ENCODE results near the gene SUGP1. TPM values are rescaled to one million over a fixed set of nuclear protein-coding genes. Genes with fewer than 3 reads are reported as not detected.

The SUGP1 gene
- total RNA-seq, 1 donor from 2014 or later: 40.1 TPM

DNA sequence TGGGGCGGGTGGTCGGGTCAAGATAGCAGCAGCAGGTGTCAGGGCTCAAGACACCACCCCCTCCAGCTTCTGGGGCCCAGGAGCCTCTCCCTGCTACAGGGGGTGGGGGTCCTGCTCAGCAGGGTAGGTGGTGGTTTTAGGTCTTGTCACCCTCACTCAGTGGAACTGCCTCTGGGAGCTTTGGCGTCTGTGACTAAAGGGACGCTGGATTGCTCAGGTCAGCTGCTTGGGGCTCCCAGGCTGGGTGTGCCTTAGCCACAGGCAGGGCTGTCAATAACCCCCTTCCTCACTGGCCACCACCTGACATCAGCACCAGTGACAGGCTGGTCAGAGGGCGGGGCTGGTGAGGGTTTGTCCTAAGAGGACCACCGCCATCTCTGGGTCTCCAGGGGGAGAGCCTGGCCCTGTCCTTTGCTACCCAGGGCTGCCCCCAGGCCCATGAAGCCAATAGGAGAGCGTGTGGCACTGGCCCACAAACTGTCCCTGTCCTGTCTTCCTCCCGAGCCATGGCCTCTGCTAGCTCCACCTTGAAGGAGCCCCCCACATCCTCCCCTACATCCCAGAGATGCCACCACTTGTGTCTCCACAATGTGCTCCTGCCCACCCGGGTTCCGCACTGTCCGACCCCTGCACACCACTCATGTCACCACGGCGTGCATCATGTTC lies 36.7 kb upstream of the SUGP1 start:
- TF ChIP-seq, protein P1, sequence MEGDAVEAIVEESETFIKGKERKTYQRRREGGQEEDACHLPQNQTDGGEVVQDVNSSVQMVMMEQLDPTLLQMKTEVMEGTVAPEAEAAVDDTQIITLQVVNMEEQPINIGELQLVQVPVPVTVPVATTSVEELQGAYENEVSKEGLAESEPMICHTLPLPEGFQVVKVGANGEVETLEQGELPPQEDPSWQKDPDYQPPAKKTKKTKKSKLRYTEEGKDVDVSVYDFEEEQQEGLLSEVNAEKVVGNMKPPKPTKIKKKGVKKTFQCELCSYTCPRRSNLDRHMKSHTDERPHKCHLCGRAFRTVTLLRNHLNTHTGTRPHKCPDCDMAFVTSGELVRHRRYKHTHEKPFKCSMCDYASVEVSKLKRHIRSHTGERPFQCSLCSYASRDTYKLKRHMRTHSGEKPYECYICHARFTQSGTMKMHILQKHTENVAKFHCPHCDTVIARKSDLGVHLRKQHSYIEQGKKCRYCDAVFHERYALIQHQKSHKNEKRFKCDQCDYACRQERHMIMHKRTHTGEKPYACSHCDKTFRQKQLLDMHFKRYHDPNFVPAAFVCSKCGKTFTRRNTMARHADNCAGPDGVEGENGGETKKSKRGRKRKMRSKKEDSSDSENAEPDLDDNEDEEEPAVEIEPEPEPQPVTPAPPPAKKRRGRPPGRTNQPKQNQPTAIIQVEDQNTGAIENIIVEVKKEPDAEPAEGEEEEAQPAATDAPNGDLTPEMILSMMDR (IDR thresholded peaks at IDR 0.05): no peak
- ATAC-seq (no peak), DNase-seq (no peak)
- Histone ChIP-seq H3K4me3 (no peak overlapping the region), H3K36me3 (peaks cover 57% of the 10 kb centered on the region), H3K4me1 (peaks cover 6% of the 10 kb centered on the region), H3K27ac (no peak overlapping the region), H3K27me3 (no peaks in the 10 kb centered on the region), H3K9me3 (no peaks in the 10 kb centered on the region)
- intact Hi-C loops (cut with DNase I): no loop called here

DNA sequence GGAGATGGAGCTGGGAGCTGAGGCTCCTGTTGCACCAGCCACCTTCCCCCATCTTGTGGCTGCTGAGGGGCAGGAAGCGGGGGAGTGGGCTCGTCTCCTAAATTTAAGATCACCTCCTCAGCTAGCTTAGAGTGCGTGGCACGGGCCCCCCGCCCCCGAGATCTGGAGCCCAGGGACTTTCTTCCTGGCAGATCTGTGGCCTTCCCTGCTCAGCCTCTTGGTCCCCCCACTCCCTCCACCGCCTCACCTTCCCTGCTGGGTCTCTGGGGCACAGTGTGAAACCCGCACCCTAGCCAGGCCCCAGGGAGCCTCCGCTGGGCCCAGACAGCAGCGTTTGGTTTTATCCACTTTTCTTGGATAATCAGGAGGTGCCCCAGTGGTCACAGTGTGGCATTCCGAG lies 36.2 kb upstream of the SUGP1 start:
- no peak overlapping the region for H3K27ac ChIP-seq
- no peak overlapping the region for H3K4me3 ChIP-seq
- peaks cover 6% of the 10 kb centered on the region for H3K4me1 ChIP-seq
- ATAC-seq (no peak), DNase-seq (no peak)
- peaks cover 62% of the 10 kb centered on the region for H3K36me3 ChIP-seq
- intact Hi-C loops (cut with DNase I): no loop called here
- TF ChIP-seq, protein P1 (IDR thresholded peaks at IDR 0.05): no peak
- H3K9me3 ChIP-seq: no peaks in the 10 kb centered on the region
- no peaks in the 10 kb centered on the region for H3K27me3 ChIP-seq

DNA sequence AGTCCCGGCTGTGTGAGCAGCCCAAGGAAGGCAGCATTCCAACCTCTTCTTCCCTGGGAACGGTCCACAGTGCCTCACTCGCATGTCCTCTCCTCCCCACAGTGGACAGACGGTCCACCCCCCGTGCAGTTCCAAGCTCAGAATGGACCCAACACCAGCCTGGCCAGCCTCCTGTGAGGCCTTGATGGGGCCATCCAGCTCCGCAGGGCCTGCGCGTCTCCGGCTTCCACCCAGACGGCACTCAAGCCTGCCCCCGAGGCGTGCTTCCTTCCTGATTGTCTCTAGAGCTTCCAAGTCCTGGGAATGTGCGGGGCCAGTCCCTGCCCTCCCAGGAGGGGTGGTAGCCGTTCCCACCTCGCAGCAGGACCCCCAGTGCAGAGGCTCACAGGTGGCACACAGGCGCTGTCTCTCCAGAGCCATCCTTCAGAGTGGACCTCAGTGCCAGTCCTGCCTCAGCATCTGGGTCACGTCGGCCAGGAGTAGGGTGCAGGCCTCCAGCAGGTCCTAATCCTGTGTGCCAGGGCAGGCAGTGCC lies 35.4 kb upstream of the SUGP1 start:
- H3K4me1 ChIP-seq: no peaks in the 10 kb centered on the region
- no peaks in the 10 kb centered on the region for H3K27me3 ChIP-seq
- no peak for DNase-seq
- peaks cover 69% of the 10 kb centered on the region for H3K36me3 ChIP-seq
- no peak for ATAC-seq
- H3K9me3 ChIP-seq: no peaks in the 10 kb centered on the region
- no peak overlapping the region for H3K27ac ChIP-seq
- intact Hi-C loops (cut with DNase I): no loop called here
- no peak overlapping the region for H3K4me3 ChIP-seq
- TF ChIP-seq, protein P1 (IDR thresholded peaks at IDR 0.05): no peak

DNA sequence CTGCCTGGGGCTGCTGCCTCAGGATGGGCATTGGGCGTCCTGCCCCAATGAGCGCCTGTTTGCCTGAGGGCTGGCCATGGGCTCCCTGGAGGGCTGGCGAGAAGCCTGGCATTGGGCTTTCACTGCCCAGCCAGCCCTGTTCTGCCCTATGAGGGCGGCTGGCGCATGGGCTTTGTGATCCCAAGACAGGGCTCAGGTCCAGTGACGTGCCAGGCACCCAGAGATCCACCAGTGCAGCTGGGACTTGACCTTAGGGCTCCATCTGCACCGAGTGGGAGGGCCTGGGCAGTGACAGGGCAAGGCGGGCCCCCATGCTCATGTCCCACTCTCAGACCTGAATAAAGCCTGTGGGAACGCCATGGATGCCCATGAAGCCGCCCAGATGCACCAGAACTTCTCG lies 34.6 kb upstream of the SUGP1 start:
- DNase-seq (no peak), ATAC-seq (no peak)
- TF ChIP-seq, protein P1 (IDR thresholded peaks at IDR 0.05): no peak
- Histone ChIP-seq H3K4me1 (no peaks in the 10 kb centered on the region), H3K27me3 (no peaks in the 10 kb centered on the region), H3K9me3 (no peaks in the 10 kb centered on the region), H3K27ac (no peak overlapping the region), H3K36me3 (peaks cover 69% of the 10 kb centered on the region), H3K4me3 (no peak overlapping the region)
- intact Hi-C loops (cut with DNase I): no loop called here

DNA sequence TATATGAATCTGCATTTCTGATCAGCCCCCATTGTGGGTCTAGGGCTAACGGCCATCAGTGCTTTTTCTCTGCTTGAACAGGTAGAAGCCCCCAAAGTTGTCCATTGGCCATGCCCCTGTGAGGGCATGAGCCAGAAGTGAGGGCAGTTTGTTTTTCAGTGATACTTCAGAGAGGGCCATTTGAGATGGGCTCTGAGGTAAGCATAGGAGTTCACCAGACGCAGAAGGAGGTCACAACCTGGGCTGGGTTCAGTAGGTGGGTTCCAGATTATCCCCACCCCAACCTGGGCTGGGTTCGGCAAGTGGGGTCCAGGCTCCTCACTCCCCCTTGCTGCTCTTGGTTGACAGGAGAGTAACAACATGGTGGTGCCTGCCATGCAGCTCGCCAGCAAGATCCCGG lies 33.7 kb upstream of the SUGP1 start:
- Histone ChIP-seq H3K4me3 (no peak overlapping the region), H3K27ac (no peak overlapping the region), H3K36me3 (peaks cover 76% of the 10 kb centered on the region), H3K27me3 (no peaks in the 10 kb centered on the region), H3K4me1 (no peaks in the 10 kb centered on the region), H3K9me3 (no peaks in the 10 kb centered on the region)
- TF ChIP-seq, protein P1 (IDR thresholded peaks at IDR 0.05): no peak
- ATAC-seq (no peak), DNase-seq (no peak)
- intact Hi-C loops (cut with DNase I): no loop called here
